NCI-H1694 (cell line): ENCODE data around the gene FNDC7.
"Not testable (repeated sequence)": the region's sequence is repeated elsewhere in the genome, so short reads cannot be mapped to it uniquely, and the experiment has no call there.

Experiments
- DNase-seq: peaks from one replicate; lab custom pipeline; 2025; lab: John Stamatoyannopoulos, UW

Gene FNDC7

GRCh38 chr1:108699375-108700332 is 13.1 kb upstream of the FNDC7 start:
- DNase-seq: no peak

GRCh38 chr1:108701176-108701849 is 11.4 kb upstream of the FNDC7 start:
- DNase-seq: no peak

- DNase-seq: not testable (repeated sequence)
Observed at GRCh38 chr1:108702109-108702508, 10.6 kb upstream of the FNDC7 start.

GRCh38 chr1:108703939-108704338 is 8.8 kb upstream of the FNDC7 start:
- no peak for DNase-seq

- no peak for DNase-seq
Observed at GRCh38 chr1:108704496-108704895, 8.2 kb upstream of the FNDC7 start.

- no peak for DNase-seq
Observed at GRCh38 chr1:108706643-108707042, 6.1 kb upstream of the FNDC7 start.

GRCh38 chr1:108708691-108709660 is 3.7 kb upstream of the FNDC7 start:
- DNase-seq: no peak

- DNase-seq: no peak
Observed at GRCh38 chr1:108715932-108716331, 3.2 kb downstream of the FNDC7 start.

- DNase-seq: no peak
Observed at GRCh38 chr1:108716437-108717230, 3.9 kb downstream of the FNDC7 start.

GRCh38 chr1:108717774-108718316 is 5.1 kb downstream of the FNDC7 start:
- DNase-seq: no peak

GRCh38 chr1:108718927-108719655 is 6.4 kb downstream of the FNDC7 start:
- no peak for DNase-seq

GRCh38 chr1:108719656-108720435 is 7.1 kb downstream of the FNDC7 start:
- no peak for DNase-seq

- DNase-seq: no peak
Observed at GRCh38 chr1:108722292-108722691, 9.6 kb downstream of the FNDC7 start.

GRCh38 chr1:108725906-108726305 is 13.2 kb downstream of the FNDC7 start:
- no peak for DNase-seq

GRCh38 chr1:108728327-108728923 is 15.7 kb downstream of the FNDC7 start:
- DNase-seq: no peak

- DNase-seq: no peak
Observed at GRCh38 chr1:108729481-108729880, 16.8 kb downstream of the FNDC7 start.

GRCh38 chr1:108732398-108732797 is 19.7 kb downstream of the FNDC7 start:
- no peak for DNase-seq

GRCh38 chr1:108734171-108734865 is 21.6 kb downstream of the FNDC7 start:
- no peak for DNase-seq
